Measurements from ENCODE around the gene EFHC1.

The EFHC1 gene, protein sequence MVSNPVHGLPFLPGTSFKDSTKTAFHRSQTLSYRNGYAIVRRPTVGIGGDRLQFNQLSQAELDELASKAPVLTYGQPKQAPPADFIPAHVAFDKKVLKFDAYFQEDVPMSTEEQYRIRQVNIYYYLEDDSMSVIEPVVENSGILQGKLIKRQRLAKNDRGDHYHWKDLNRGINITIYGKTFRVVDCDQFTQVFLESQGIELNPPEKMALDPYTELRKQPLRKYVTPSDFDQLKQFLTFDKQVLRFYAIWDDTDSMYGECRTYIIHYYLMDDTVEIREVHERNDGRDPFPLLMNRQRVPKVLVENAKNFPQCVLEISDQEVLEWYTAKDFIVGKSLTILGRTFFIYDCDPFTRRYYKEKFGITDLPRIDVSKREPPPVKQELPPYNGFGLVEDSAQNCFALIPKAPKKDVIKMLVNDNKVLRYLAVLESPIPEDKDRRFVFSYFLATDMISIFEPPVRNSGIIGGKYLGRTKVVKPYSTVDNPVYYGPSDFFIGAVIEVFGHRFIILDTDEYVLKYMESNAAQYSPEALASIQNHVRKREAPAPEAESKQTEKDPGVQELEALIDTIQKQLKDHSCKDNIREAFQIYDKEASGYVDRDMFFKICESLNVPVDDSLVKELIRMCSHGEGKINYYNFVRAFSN

DNA sequence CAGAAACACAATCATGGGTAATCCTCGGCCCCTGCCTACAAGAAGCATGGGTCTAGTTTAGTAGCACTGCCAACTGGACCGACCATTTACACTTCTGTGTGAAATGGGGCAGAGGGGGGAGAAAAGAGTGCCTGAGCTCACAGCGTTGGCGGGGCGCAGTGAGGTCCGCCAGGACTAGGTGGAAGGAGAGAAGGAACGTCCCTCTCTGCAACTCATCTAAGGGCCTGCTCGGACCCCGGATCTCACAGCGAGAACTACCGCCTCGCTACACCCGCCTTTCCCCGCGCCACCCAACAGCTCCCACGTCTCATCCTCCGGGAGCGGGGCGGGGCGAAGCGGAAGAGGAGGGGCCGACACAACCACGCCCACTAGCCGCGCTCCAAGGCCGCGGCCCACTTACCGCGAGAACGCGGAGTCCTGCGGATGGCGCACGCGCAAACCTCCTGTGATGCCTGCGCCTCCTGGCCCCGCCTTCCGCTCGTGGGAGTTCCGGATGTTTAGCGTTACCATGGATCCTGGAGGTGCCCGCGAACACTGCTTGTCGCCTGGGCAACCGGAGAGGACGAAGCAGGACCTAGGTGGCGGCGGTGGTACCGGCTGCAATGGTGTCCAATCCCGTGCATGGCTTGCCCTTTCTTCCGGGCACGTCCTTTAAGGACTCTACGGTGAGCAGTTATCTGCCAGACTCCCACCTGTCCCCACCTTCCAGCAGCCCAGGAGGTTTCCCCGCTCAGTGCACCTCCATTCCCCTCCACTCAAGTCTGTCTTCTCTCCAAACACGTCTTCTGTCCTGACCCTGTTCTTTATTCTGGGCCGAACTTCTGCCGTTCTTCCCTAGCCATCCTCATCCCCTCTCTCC, at the start of gene EFHC1:
TSS of gene EFHC1 (plus strand) at position 534 of the 859 bp plus-strand sequence. CDS start at position 603, 69 bp downstream.
- H3K4me3 ChIP-seq (ENCODE audit: low read length in 2 of 2), result peak within 1 kb of the TSS; percentile 95 to 100
- peak within 1 kb of the TSS; percentile 68 for H3K27ac ChIP-seq (ENCODE audit: low read length)
- no peaks in the 10 kb centered on the region for H3K27me3 ChIP-seq (ENCODE audit: control insufficient read depth in 1 of 2, insufficient read depth in 2 of 2, low read length in 2 of 2)
- peaks cover 27% of the 10 kb centered on the region for H3K4me1 ChIP-seq (ENCODE audit: control insufficient read depth, insufficient read depth, low read length)
- H3K9me3 ChIP-seq (ENCODE audit: control insufficient read depth in 2 of 2, low read length in 2 of 2), result no peaks in the 10 kb centered on the region
- no peaks in the 10 kb centered on the region for H3K36me3 ChIP-seq (ENCODE audit: control insufficient read depth in 2 of 2, insufficient read depth in 2 of 2, low read length in 2 of 2)
- H3K9ac ChIP-seq (ENCODE audit: low read length in 2 of 2), result peak within 1 kb of the TSS; percentile 78 to 93

DNA sequence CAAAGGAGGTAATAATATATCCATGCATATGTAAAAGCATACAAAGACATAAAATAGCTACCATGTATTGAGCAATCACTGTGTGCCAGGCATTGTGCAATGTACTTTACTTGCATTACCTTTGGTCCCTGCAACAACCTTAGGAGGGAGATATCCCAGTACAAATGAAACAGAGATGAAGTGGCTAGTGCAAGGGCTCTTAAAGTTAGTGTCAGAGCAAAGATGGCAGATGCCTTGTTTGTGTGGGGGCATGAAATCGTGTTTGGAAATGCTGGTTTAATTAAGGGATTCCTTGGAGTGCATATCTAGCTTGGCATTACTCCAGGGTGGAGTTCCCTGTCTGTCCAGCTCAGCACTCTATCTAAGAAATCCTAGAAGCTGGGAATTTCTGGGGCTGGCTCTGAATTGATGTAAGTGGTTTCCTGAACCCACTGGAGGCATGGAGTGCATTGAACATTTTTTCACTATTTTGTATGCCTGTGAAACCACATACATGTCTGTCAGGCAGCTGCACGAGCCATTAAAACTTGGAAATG, 48.4 kb upstream of the EFHC1 start:
- Histone ChIP-seq H3K4me3 (ENCODE audit: low read length in 2 of 2) (no peak overlapping the region), H3K36me3 (ENCODE audit: control insufficient read depth in 2 of 2, insufficient read depth in 2 of 2, low read length in 2 of 2) (peaks cover 0 to 2% of the 10 kb centered on the region in 2 donors), H3K4me1 (ENCODE audit: control insufficient read depth, insufficient read depth, low read length) (no peaks in the 10 kb centered on the region), H3K9me3 (ENCODE audit: control insufficient read depth in 2 of 2, low read length in 2 of 2) (no peaks in the 10 kb centered on the region), H3K9ac (ENCODE audit: low read length in 2 of 2) (no peak overlapping the region), H3K27me3 (ENCODE audit: control insufficient read depth in 1 of 2, insufficient read depth in 2 of 2, low read length in 2 of 2) (no peaks in the 10 kb centered on the region), H3K27ac (ENCODE audit: low read length) (no peak overlapping the region)

DNA sequence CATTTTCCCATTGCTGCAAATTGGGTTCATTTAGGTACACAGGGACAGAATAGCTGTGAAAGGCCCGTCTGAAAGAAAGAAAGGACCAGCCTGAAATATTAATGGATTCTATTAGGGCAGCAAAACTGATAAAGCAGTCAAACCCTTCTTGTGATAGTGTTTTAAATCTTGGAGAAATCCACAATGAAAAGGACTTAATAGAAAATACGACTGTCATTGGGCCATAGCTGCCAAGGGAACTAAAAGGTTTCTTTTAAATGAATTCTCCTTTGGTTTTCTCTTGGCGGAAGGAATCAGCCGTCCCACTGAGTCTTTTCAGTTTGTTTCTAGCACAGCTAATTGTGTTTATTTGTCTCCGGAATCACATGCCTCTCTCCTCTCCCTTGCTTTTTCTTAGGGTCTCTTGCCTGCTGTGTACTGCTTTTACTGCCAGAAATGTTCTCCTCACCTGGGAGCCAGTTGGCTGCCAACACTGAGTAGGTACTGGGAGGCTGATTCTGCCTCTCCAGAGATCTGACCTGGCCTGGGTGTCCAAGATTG, 46.9 kb upstream of the EFHC1 start:
- Histone ChIP-seq H3K9ac (ENCODE audit: low read length in 2 of 2) (no peak overlapping the region), H3K4me1 (ENCODE audit: control insufficient read depth, insufficient read depth, low read length) (no peaks in the 10 kb centered on the region), H3K27me3 (ENCODE audit: control insufficient read depth in 1 of 2, insufficient read depth in 2 of 2, low read length in 2 of 2) (no peaks in the 10 kb centered on the region), H3K9me3 (ENCODE audit: control insufficient read depth in 2 of 2, low read length in 2 of 2) (no peaks in the 10 kb centered on the region), H3K36me3 (ENCODE audit: control insufficient read depth in 2 of 2, insufficient read depth in 2 of 2, low read length in 2 of 2) (no peaks in the 10 kb centered on the region), H3K4me3 (ENCODE audit: low read length in 2 of 2) (no peak overlapping the region), H3K27ac (ENCODE audit: low read length) (no peak overlapping the region)

DNA sequence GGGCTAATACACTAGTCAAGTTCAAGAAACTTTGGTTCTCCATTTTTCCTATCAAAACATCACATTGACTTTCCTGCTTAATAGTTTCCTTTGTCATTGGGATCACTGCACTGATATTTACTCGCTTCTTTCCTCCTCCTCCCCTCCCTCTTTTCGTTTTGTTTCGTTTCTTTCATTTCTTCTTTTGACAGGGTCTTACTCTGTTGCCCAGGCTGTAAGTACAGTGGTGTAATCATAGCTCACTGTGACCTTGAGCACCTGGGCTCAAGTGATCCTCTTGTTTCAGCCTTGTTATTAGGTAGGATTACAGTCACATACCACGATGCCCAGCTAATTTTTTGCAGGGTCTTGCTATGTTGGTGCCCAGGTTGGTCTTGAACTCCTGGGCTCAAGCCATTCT, 45.9 kb upstream of the EFHC1 start:
- no peaks in the 10 kb centered on the region for H3K36me3 ChIP-seq (ENCODE audit: control insufficient read depth in 2 of 2, insufficient read depth in 2 of 2, low read length in 2 of 2)
- no peaks in the 10 kb centered on the region for H3K4me1 ChIP-seq (ENCODE audit: control insufficient read depth, insufficient read depth, low read length)
- no peak overlapping the region for H3K4me3 ChIP-seq (ENCODE audit: low read length in 2 of 2)
- no peak overlapping the region for H3K27ac ChIP-seq (ENCODE audit: low read length)
- H3K27me3 ChIP-seq (ENCODE audit: control insufficient read depth in 1 of 2, insufficient read depth in 2 of 2, low read length in 2 of 2), result no peaks in the 10 kb centered on the region
- H3K9me3 ChIP-seq (ENCODE audit: control insufficient read depth in 2 of 2, low read length in 2 of 2), result no peaks in the 10 kb centered on the region
- no peak overlapping the region for H3K9ac ChIP-seq (ENCODE audit: low read length in 2 of 2)

DNA sequence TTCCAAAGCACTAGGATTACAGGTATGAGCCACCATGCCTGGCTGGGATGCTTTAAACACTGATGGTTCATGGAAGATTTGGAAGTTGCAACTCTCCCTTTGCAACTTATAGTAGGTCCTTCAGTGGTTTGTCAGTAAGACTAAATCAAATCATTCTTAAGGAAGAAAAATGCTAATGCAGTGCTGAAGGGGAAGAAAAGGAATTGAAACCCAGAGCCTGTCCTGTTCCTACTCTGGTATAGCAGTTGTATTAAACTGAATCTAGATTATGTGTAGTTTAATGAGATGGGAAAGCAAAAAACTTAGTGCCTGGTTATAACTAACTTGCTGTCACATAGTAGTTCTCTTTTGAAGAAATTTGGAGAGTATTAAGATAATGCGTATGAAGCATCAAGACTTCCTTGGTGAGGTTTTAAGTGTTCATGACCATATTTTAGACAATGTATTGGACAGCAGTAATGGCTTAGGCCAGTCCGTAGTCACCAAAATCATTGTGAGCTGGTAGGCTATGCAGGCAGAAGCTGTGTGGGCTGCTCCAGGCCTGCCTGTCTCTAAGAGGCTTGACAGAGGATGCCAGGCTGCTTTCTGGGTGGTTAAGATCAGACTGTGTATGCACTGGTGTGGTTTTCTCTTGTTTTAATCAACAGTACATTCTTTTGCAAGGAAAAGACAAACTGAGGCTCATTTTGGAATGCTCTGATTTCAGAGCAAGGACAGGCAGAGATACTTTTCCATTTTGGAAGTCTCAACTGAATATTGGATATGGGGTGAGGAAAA, 44.2 kb upstream of the EFHC1 start:
- H3K9me3 ChIP-seq (ENCODE audit: control insufficient read depth in 2 of 2, low read length in 2 of 2), result no peaks in the 10 kb centered on the region
- no peaks in the 10 kb centered on the region for H3K36me3 ChIP-seq (ENCODE audit: control insufficient read depth in 2 of 2, insufficient read depth in 2 of 2, low read length in 2 of 2)
- no peak overlapping the region for H3K9ac ChIP-seq (ENCODE audit: low read length in 2 of 2)
- H3K4me3 ChIP-seq (ENCODE audit: low read length in 2 of 2), result no peak overlapping the region
- H3K27ac ChIP-seq (ENCODE audit: low read length), result no peak overlapping the region
- no peaks in the 10 kb centered on the region for H3K27me3 ChIP-seq (ENCODE audit: control insufficient read depth in 1 of 2, insufficient read depth in 2 of 2, low read length in 2 of 2)
- H3K4me1 ChIP-seq (ENCODE audit: control insufficient read depth, insufficient read depth, low read length), result no peaks in the 10 kb centered on the region

DNA sequence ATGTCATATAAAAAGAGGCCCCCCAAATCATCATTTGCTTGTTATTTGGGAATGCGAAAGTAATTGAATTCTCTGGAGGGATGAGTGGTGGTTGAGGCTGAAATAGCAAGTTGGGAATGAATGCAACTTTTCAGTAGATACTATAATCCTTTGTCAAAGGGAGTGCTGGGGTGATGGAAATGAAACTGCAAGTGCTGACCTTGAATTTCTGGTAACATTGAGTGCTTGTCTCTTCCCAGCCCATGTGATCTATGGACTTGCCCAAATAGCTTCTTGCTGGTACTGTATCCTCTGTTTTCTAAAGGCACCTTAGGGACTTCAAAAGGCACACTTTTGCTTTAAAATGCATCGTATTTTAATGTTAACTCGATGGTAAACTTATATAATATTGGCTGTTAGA, 43.4 kb upstream of the EFHC1 start:
- no peaks in the 10 kb centered on the region for H3K9me3 ChIP-seq (ENCODE audit: control insufficient read depth in 2 of 2, low read length in 2 of 2)
- H3K4me3 ChIP-seq (ENCODE audit: low read length in 2 of 2), result no peak overlapping the region
- H3K9ac ChIP-seq (ENCODE audit: low read length in 2 of 2), result no peak overlapping the region
- H3K36me3 ChIP-seq (ENCODE audit: control insufficient read depth in 2 of 2, insufficient read depth in 2 of 2, low read length in 2 of 2), result no peaks in the 10 kb centered on the region
- no peak overlapping the region for H3K27ac ChIP-seq (ENCODE audit: low read length)
- no peaks in the 10 kb centered on the region for H3K27me3 ChIP-seq (ENCODE audit: control insufficient read depth in 1 of 2, insufficient read depth in 2 of 2, low read length in 2 of 2)
- H3K4me1 ChIP-seq (ENCODE audit: control insufficient read depth, insufficient read depth, low read length), result no peaks in the 10 kb centered on the region

DNA sequence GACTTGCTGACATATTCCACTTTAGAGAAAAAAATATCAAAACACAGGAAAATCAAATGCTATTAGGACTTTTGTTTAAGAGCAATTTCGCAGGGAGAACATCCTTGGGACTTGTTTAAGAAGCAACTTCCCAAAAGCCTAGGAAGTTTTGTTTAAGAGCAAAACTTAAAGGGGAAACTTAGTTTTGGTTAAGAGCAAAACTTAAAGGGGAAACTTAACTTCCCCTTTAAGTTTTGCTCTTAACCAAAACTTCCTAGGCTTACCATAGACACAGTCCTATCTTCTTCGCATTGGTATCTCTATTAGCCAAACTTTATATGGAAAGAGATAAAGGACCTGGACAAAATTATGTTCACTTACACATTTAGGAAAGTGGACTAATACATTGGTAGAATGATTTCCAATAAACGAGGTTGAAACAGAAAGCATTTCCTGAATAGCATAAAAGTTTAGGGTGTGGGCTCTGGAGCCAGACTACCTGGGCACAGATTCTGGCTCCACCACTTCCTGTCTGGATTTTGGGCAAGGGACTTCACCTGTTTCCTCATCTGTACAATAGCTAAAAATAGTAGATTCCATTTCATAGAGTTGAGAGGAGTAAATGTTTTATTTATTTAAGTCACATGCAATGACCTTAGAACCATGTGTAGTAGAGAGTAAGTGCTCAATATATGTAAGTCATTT, 42.5 kb upstream of the EFHC1 start:
- Histone ChIP-seq H3K4me3 (ENCODE audit: low read length in 2 of 2) (no peak overlapping the region), H3K9me3 (ENCODE audit: control insufficient read depth in 2 of 2, low read length in 2 of 2) (no peaks in the 10 kb centered on the region), H3K9ac (ENCODE audit: low read length in 2 of 2) (no peak overlapping the region), H3K36me3 (ENCODE audit: control insufficient read depth in 2 of 2, insufficient read depth in 2 of 2, low read length in 2 of 2) (no peaks in the 10 kb centered on the region), H3K27ac (ENCODE audit: low read length) (no peak overlapping the region), H3K27me3 (ENCODE audit: control insufficient read depth in 1 of 2, insufficient read depth in 2 of 2, low read length in 2 of 2) (no peaks in the 10 kb centered on the region), H3K4me1 (ENCODE audit: control insufficient read depth, insufficient read depth, low read length) (no peaks in the 10 kb centered on the region)

DNA sequence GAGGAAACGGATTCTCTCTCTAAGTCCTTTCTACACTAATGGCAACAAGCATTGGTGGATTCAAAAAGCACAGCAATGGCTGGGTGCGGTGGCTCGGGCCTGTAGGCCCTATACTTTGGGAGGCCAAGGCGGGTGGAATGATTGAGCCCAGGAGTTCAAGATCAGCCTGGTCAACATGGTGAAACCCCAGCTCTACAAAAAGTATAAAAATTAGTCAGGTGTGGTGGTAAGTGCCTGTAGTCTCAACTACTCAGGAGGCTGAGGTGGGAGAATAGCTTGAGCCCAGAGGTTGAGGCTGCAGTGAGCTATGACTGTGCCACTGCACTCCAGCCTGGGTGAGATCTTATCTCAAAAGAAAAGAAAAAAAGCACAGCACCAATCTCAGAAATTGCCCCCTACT, 38.9 kb upstream of the EFHC1 start:
- H3K36me3 ChIP-seq (ENCODE audit: control insufficient read depth in 2 of 2, insufficient read depth in 2 of 2, low read length in 2 of 2), result no peaks in the 10 kb centered on the region
- no peak overlapping the region for H3K27ac ChIP-seq (ENCODE audit: low read length)
- H3K9ac ChIP-seq (ENCODE audit: low read length in 2 of 2), result no peak overlapping the region
- H3K27me3 ChIP-seq (ENCODE audit: control insufficient read depth in 1 of 2, insufficient read depth in 2 of 2, low read length in 2 of 2), result no peaks in the 10 kb centered on the region
- no peak overlapping the region for H3K4me3 ChIP-seq (ENCODE audit: low read length in 2 of 2)
- H3K4me1 ChIP-seq (ENCODE audit: control insufficient read depth, insufficient read depth, low read length), result no peaks in the 10 kb centered on the region
- H3K9me3 ChIP-seq (ENCODE audit: control insufficient read depth in 2 of 2, low read length in 2 of 2), result no peaks in the 10 kb centered on the region

DNA sequence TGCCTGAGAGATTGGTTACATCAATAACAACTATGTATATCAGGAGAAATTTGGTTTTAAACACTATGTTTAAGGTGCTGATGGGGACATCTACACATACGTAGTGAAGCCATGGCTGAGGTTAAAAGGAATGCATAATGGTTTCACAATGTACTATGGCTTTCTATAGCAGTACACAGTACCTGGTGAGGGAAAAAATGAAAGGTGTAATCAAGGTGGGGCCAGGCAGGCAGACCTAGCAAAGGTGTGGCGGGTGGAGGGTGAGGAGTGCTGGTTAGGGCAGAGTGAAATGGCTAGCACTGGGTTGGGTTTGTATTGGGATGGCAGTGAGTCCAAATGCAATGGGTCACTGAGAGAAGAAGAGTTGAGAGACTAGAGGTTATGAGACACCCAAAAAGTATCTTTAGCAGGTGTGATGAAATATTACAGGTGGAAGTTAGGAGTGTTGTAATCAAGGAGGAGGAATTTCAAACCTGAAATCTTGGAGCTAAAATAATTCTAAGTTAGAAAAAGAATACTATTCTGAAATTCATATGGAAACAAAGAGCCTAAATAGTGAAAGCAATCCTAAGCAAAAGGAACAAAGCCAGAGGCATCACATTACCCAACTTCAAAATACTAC, 35.9 kb upstream of the EFHC1 start:
- Histone ChIP-seq H3K27ac (ENCODE audit: low read length) (no peak overlapping the region), H3K4me3 (ENCODE audit: low read length in 2 of 2) (no peak overlapping the region), H3K9ac (ENCODE audit: low read length in 2 of 2) (no peak overlapping the region), H3K27me3 (ENCODE audit: control insufficient read depth in 1 of 2, insufficient read depth in 2 of 2, low read length in 2 of 2) (no peaks in the 10 kb centered on the region), H3K36me3 (ENCODE audit: control insufficient read depth in 2 of 2, insufficient read depth in 2 of 2, low read length in 2 of 2) (no peaks in the 10 kb centered on the region), H3K4me1 (ENCODE audit: control insufficient read depth, insufficient read depth, low read length) (no peaks in the 10 kb centered on the region), H3K9me3 (ENCODE audit: control insufficient read depth in 2 of 2, low read length in 2 of 2) (peaks cover 0 to 4% of the 10 kb centered on the region in 2 donors)

Data from stomach smooth muscle (tissue), 2 donors.